Measurements from ENCODE around the gene CNNM3. TPM values are rescaled to one million over a fixed set of nuclear protein-coding genes. Genes with fewer than 3 reads are reported as not detected.
"Not testable (repeated sequence)": the region's sequence is repeated elsewhere in the genome, so short reads cannot be mapped to it uniquely, and the experiment has no call there.

CNNM3 gene
- 26.4 TPM for total RNA-seq

- intact Hi-C loops (cut with DNase I): loop anchor here (10.0 kb wide), 1 partner anchor 49 kb away; no protein-coding TSS in a partner anchor
- DNase-seq (ENCODE audit: low spot score) (peak; percentile 98), ATAC-seq (peak; percentile 97)
These were observed at the start of gene CNNM3 for GRCh38 chr2:96816127-96816835. Gene CNNM3 (plus strand): TSS chr2:96816268. CDS start chr2:96816278, 10 bp downstream.

- no peak for ATAC-seq
These were observed 48.8 kb upstream of the CNNM3 start for GRCh38 chr2:96767135-96767871.

GRCh38 chr2:96768083-96768561 lies 47.9 kb upstream of the CNNM3 start:
- intact Hi-C loops (cut with DNase I): no loop called here
- ATAC-seq: no peak
- DNase-seq (ENCODE audit: low spot score): no peak

More at GRCh38 chr2:96767135-96767871, 48.8 kb upstream of the CNNM3 start:
- no peak for DNase-seq (ENCODE audit: low spot score)
- intact Hi-C loops (cut with DNase I): no loop called here

GRCh38 chr2:96769814-96770213 lies 46.3 kb upstream of the CNNM3 start:
- intact Hi-C loops (cut with DNase I): no loop called here
- no peak for DNase-seq (ENCODE audit: low spot score)
- ATAC-seq: peak; percentile 88

GRCh38 chr2:96770442-96771202 lies 45.4 kb upstream of the CNNM3 start:
- intact Hi-C loops (cut with DNase I): no loop called here
- ATAC-seq (no peak), DNase-seq (ENCODE audit: low spot score) (no peak)

- no peak for DNase-seq (ENCODE audit: low spot score)
- ATAC-seq: no peak
- intact Hi-C loops (cut with DNase I): no loop called here
These were observed 44.1 kb upstream of the CNNM3 start for GRCh38 chr2:96771796-96772618.

- ATAC-seq (no peak), DNase-seq (ENCODE audit: low spot score) (no peak)
- intact Hi-C loops (cut with DNase I): no loop called here
These were observed 43.0 kb upstream of the CNNM3 start for GRCh38 chr2:96772903-96773671.

GRCh38 chr2:96773922-96774321 lies 42.1 kb upstream of the CNNM3 start:
- DNase-seq (ENCODE audit: low spot score): no peak
- intact Hi-C loops (cut with DNase I): no loop called here
- ATAC-seq: no peak

GRCh38 chr2:96775160-96775559 lies 40.9 kb upstream of the CNNM3 start:
- DNase-seq (ENCODE audit: low spot score): no peak
- intact Hi-C loops (cut with DNase I): no loop called here
- no peak for ATAC-seq

GRCh38 chr2:96783388-96783787 lies 32.7 kb upstream of the CNNM3 start:
- ATAC-seq: no peak
- DNase-seq (ENCODE audit: low spot score): no peak
- intact Hi-C loops (cut with DNase I): no loop called here

GRCh38 chr2:96787411-96787810 lies 28.7 kb upstream of the CNNM3 start:
- DNase-seq (ENCODE audit: low spot score): no peak
- no peak for ATAC-seq
- intact Hi-C loops (cut with DNase I): no loop called here

- DNase-seq (ENCODE audit: low spot score): no peak
These were observed 27.4 kb upstream of the CNNM3 start for GRCh38 chr2:96788442-96789244.

GRCh38 chr2:96789245-96789617 lies 26.8 kb upstream of the CNNM3 start:
- intact Hi-C loops (cut with DNase I): no loop called here
- DNase-seq (ENCODE audit: low spot score) (no peak), ATAC-seq (no peak)

More at GRCh38 chr2:96788442-96789244, 27.4 kb upstream of the CNNM3 start:
- peak; percentile 70 for ATAC-seq
- intact Hi-C loops (cut with DNase I): no loop called here

GRCh38 chr2:96792772-96793749 lies 23.0 kb upstream of the CNNM3 start:
- ATAC-seq: no peak
- intact Hi-C loops (cut with DNase I): no loop called here
- no peak for DNase-seq (ENCODE audit: low spot score)

GRCh38 chr2:96795076-96795475 lies 21.0 kb upstream of the CNNM3 start:
- intact Hi-C loops (cut with DNase I): no loop called here
- no peak for DNase-seq (ENCODE audit: low spot score)
- ATAC-seq: no peak

GRCh38 chr2:96796497-96796896 lies 19.6 kb upstream of the CNNM3 start:
- ATAC-seq; DNase-seq (ENCODE audit: low spot score); intact Hi-C loops (cut with DNase I): not testable (repeated sequence)

All from sciatic nerve (tissue), 2 donors.